ENCODE data around the gene TSC1. TPM values are rescaled to one million over a fixed set of nuclear protein-coding genes. Genes with fewer than 3 reads are reported as not detected.

The TSC1 gene
- total RNA-seq, 2 experiments from 2014 or later = 50.0 to 51.9 TPM

- Histone ChIP-seq H3K4me1 (ENCODE audit: insufficient read depth, low read length) (peaks cover 20% of the 10 kb centered on the region), H3K9me3 (ENCODE audit: control insufficient read depth in 1 of 2, insufficient read depth in 1 of 2, low read length in 2 of 2) (no peaks in the 10 kb centered on the region), H3K27me3 (ENCODE audit: control insufficient read depth in 1 of 2, insufficient read depth in 2 of 2, low read length in 2 of 2) (no peaks in the 10 kb centered on the region), H3K36me3 (ENCODE audit: insufficient read depth, low read length) (no peaks in the 10 kb centered on the region), H3K4me3 (ENCODE audit: low read length) (peak within 1 kb of the TSS; percentile 98), H3K27ac (ENCODE audit: low read depth in 1 of 2, low read length in 2 of 2) (peak within 1 kb of the TSS in 1 of 2 donors; percentile 44)
- H3K27me3 Mint-ChIP-seq = no peaks in the 10 kb centered on the region
- CTCF ChIA-PET = interaction anchor here (0.8 to 1.8 kb wide), 2 partner anchors 23 to 799 kb away, joined by 3 to 7 read pairs; partner anchors contain the start of gene MED27
- TF ChIP-seq, protein P1, sequence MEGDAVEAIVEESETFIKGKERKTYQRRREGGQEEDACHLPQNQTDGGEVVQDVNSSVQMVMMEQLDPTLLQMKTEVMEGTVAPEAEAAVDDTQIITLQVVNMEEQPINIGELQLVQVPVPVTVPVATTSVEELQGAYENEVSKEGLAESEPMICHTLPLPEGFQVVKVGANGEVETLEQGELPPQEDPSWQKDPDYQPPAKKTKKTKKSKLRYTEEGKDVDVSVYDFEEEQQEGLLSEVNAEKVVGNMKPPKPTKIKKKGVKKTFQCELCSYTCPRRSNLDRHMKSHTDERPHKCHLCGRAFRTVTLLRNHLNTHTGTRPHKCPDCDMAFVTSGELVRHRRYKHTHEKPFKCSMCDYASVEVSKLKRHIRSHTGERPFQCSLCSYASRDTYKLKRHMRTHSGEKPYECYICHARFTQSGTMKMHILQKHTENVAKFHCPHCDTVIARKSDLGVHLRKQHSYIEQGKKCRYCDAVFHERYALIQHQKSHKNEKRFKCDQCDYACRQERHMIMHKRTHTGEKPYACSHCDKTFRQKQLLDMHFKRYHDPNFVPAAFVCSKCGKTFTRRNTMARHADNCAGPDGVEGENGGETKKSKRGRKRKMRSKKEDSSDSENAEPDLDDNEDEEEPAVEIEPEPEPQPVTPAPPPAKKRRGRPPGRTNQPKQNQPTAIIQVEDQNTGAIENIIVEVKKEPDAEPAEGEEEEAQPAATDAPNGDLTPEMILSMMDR (IDR thresholded peaks at IDR 0.05) = no peak
- no peaks in the 10 kb centered on the region for H3K9me3 Mint-ChIP-seq
- DNase-seq (peak in 8 of 14 experiments; percentile 5 to 57 (median 26)), ATAC-seq (ENCODE audit: poor library complexity) (peak; percentile 28)
- peak within 1 kb of the TSS; percentile 90 for H3K27ac Mint-ChIP-seq
- H3K4me3 Mint-ChIP-seq = peak within 1 kb of the TSS; percentile 93
- peaks cover 13% of the 10 kb centered on the region for H3K4me1 Mint-ChIP-seq (ENCODE audit: low read depth)
- peaks cover 5% of the 10 kb centered on the region for H3K36me3 Mint-ChIP-seq (ENCODE audit: low read depth)
- POLR2A ChIA-PET = interaction anchor here (0.6 to 1.4 kb wide), 2 partner anchors 23 to 30 kb away, joined by 3 read pairs; no protein-coding TSS in a partner anchor
- intact Hi-C loops (cut with DNase I, micrococcal nuclease) = loop anchor here in 1 of 2 experiments (1.0 to 5.0 kb wide), 4 partner anchors 66 to 800 kb away; partner anchors contain the start of genes GTF3C4, GTF3C5, MED27 and TSC1
Observed at GRCh38 chr9:132878695-132879456, 65.5 kb downstream of the TSC1 start, which contains the start of gene SPACA9. TSS of gene SPACA9 (plus strand) at chr9:132878898. CDS start at chr9:132883948, 5,050 bp downstream.

GRCh38 chr9:132877824-132878694, 66.4 kb downstream of the TSC1 start, which contains the start of gene AK8:
TSS of gene AK8 (minus strand) at chr9:132878284. CDS start at chr9:132878255, 29 bp downstream.
- H3K4me3 ChIP-seq (ENCODE audit: low read length) = peak within 1 kb of the TSS; percentile 98
- H3K27me3 Mint-ChIP-seq = no peaks in the 10 kb centered on the region
- H3K27ac Mint-ChIP-seq = peak within 1 kb of the TSS; percentile 90
- H3K4me1 Mint-ChIP-seq (ENCODE audit: low read depth) = peaks cover 13% of the 10 kb centered on the region
- no peaks in the 10 kb centered on the region for H3K9me3 Mint-ChIP-seq
- DNase-seq (peak; percentile 54 to 91 (median 69)), ATAC-seq (ENCODE audit: poor library complexity) (peak; percentile 86)
- POLR2A ChIA-PET = interaction anchor here (0.6 to 1.4 kb wide), 3 partner anchors 24 to 208 kb away, joined by 3 to 6 read pairs (median 3); partner anchors contain the start of genes DDX31 and GTF3C4
- TF ChIP-seq, protein P1 (IDR thresholded peaks at IDR 0.05) = no peak
- H3K27ac ChIP-seq (ENCODE audit: low read depth in 1 of 2, low read length in 2 of 2) = peak within 1 kb of the TSS in 1 of 2 donors; percentile 44
- no peaks in the 10 kb centered on the region for H3K27me3 ChIP-seq (ENCODE audit: control insufficient read depth in 1 of 2, insufficient read depth in 2 of 2, low read length in 2 of 2)
- CTCF ChIA-PET = interaction anchor here (0.7 to 1.1 kb wide), 2 partner anchors 23 to 144 kb away, joined by 3 read pairs; no protein-coding TSS in a partner anchor
- H3K36me3 ChIP-seq (ENCODE audit: insufficient read depth, low read length) = no peaks in the 10 kb centered on the region
- peaks cover 5% of the 10 kb centered on the region for H3K36me3 Mint-ChIP-seq (ENCODE audit: low read depth)
- peaks cover 25% of the 10 kb centered on the region for H3K4me1 ChIP-seq (ENCODE audit: insufficient read depth, low read length)
- intact Hi-C loops (cut with DNase I, micrococcal nuclease) = loop anchor here in 1 of 2 experiments (1.0 to 5.0 kb wide), 4 partner anchors 67 to 799 kb away; partner anchors contain the start of genes GTF3C4, GTF3C5, MED27 and TSC1
- H3K9me3 ChIP-seq (ENCODE audit: control insufficient read depth in 1 of 2, insufficient read depth in 1 of 2, low read length in 2 of 2) = no peaks in the 10 kb centered on the region
- H3K4me3 Mint-ChIP-seq = peak within 1 kb of the TSS; percentile 93

- Histone ChIP-seq H3K4me1 (ENCODE audit: insufficient read depth, low read length) (peaks cover 26% of the 10 kb centered on the region), H3K4me3 (ENCODE audit: low read length) (peak overlapping the region; percentile 98), H3K9me3 (ENCODE audit: control insufficient read depth in 1 of 2, insufficient read depth in 1 of 2, low read length in 2 of 2) (no peaks in the 10 kb centered on the region), H3K27ac (ENCODE audit: low read depth in 1 of 2, low read length in 2 of 2) (no peak overlapping the region), H3K36me3 (ENCODE audit: insufficient read depth, low read length) (no peaks in the 10 kb centered on the region), H3K27me3 (ENCODE audit: control insufficient read depth in 1 of 2, insufficient read depth in 2 of 2, low read length in 2 of 2) (no peaks in the 10 kb centered on the region)
- TF ChIP-seq, protein P1 (IDR thresholded peaks at IDR 0.05) = no peak
- ChIA-PET CTCF (interaction anchor here (0.7 to 1.1 kb wide), 2 partner anchors 24 to 144 kb away, joined by 3 read pairs; no protein-coding TSS in a partner anchor), POLR2A (interaction anchor here (1.2 to 1.4 kb wide), 2 partner anchors 28 to 207 kb away, joined by 3 to 6 read pairs; partner anchors contain the start of genes DDX31 and GTF3C4)
- DNase-seq (no peak), ATAC-seq (ENCODE audit: poor library complexity) (no peak)
- peaks cover 5% of the 10 kb centered on the region for H3K36me3 Mint-ChIP-seq (ENCODE audit: low read depth)
- intact Hi-C loops (cut with DNase I, micrococcal nuclease) = loop anchor here in 1 of 2 experiments (5.0 kb wide), 1 partner anchor 155 kb away; the partner anchor contains the start of gene GTF3C5
- H3K27ac Mint-ChIP-seq = peak overlapping the region; percentile 53
- no peaks in the 10 kb centered on the region for H3K9me3 Mint-ChIP-seq
- peaks cover 13% of the 10 kb centered on the region for H3K4me1 Mint-ChIP-seq (ENCODE audit: low read depth)
- no peaks in the 10 kb centered on the region for H3K27me3 Mint-ChIP-seq
- H3K4me3 Mint-ChIP-seq = peak overlapping the region; percentile 84
Observed at GRCh38 chr9:132877458-132877823, 67.0 kb downstream of the TSC1 start.

Data from CD4-positive, alpha-beta T cell (primary cell).